H1 (cell line): ENCODE measurements around the gene WDFY1. TPM values are rescaled to one million over a fixed set of nuclear protein-coding genes. Genes with fewer than 3 reads are reported as not detected.

Experiments
- CTCF ChIA-PET: fragments of 300-600 bp; sonication (Branson Sonifier 250); formaldehyde crosslinking; loops from one replicate; lab custom pipeline; 2021; ENCODE audit not compliant: partially characterized antibody; lab: Charles Lee
- POLR2A ChIA-PET: fragments of 300-600 bp; sonication (Branson Sonifier 250); formaldehyde crosslinking; loops from one replicate; lab custom pipeline; 2021; ENCODE audit warnings: inconsistent platforms; ENCODE audit not compliant: partially characterized antibody; lab: Charles Lee
- DNase-seq, 2 experiments: peaks; one replicate each; pipeline versions ENCODE4 v3.0.0 to v3.0.0-alpha.2; 2010 to 2022; ENCODE audit warnings: low spot score in 2 of 2, low read depth in 1 of 2, mixed read lengths in 1 of 2
- FAIRE-seq: peaks from 2 replicates; lab custom pipeline; 2011; peaks lifted over from hg19 to GRCh38; lab: Jason Lieb, UNC
- H2AFZ ChIP-seq: 2 replicates; pipeline ENCODE4 v1.8.1; 2012; ENCODE audit warnings: low read length, inconsistent platforms
- H2AK5ac ChIP-seq: 2 replicates; pipeline ENCODE4 v1.6.1; 2013; ENCODE audit warnings: low read depth, low read length
- H2BK120ac ChIP-seq: replicated peaks from 2 replicates; pipeline ENCODE3; 2013; ENCODE audit warnings: low read depth, low read length, inconsistent platforms
- H2BK12ac ChIP-seq: 2 replicates; pipeline ENCODE4 v1.6.1; 2013; ENCODE audit warnings: low read depth, low read length
- H2BK15ac ChIP-seq: 2 replicates; pipeline ENCODE4 v1.6.1; 2013; ENCODE audit warnings: low read length
- H2BK20ac ChIP-seq: 2 replicates; pipeline ENCODE4 v1.6.1; 2013; ENCODE audit warnings: low read length
- H2BK5ac ChIP-seq: 2 replicates; pipeline ENCODE4 v1.6.1; 2013; ENCODE audit warnings: low read depth, low read length
- H3K14ac ChIP-seq: 2 replicates; pipeline ENCODE4 v1.6.1; 2013; ENCODE audit warnings: inconsistent platforms; ENCODE audit not compliant: insufficient read length
- H3K18ac ChIP-seq: 2 replicates; pipeline ENCODE4 v1.6.1; 2013; ENCODE audit warnings: low read length; ENCODE audit errors: extremely low read depth
- H3K23ac ChIP-seq: 2 replicates; pipeline ENCODE4 v1.6.1; 2013; ENCODE audit warnings: inconsistent platforms; ENCODE audit not compliant: insufficient read length
- H3K23me2 ChIP-seq: 2 replicates; pipeline ENCODE4 v1.6.1; 2013; ENCODE audit warnings: low read depth, low read length
- H3K27ac ChIP-seq: 2 replicates; pipeline ENCODE4 v1.6.1; 2011; ENCODE audit warnings: low read depth, low read length, inconsistent platforms
- H3K27me3 ChIP-seq, 4 experiments: replicated peaks in 1 of 4; 1 replicate in 1 of 4; 2 replicates in 3 of 4; pipeline versions ENCODE4 v1.6.1 to v1.8.1; 2011 to 2013; ENCODE audit warnings: low read length in 3 of 4, mild to moderate bottlenecking in 3 of 4, inconsistent platforms in 2 of 4, mixed read lengths in 2 of 4, moderate library complexity in 1 of 4; ENCODE audit not compliant: control insufficient read depth in 3 of 4, insufficient read depth in 3 of 4; ENCODE audit errors: extremely low read depth in 1 of 4
- H3K36me3 ChIP-seq, 4 experiments: 2 replicates each; pipeline versions ENCODE4 v1.6.1 to v1.8.1; 2011 to 2013; ENCODE audit warnings: mild to moderate bottlenecking in 4 of 4, low read length in 3 of 4, moderate library complexity in 2 of 4, control low read depth in 1 of 4, inconsistent platforms in 1 of 4; ENCODE audit not compliant: insufficient read depth in 4 of 4, control insufficient read depth in 2 of 4
- H3K4ac ChIP-seq: replicated peaks from 2 replicates; pipeline ENCODE3; 2013; ENCODE audit warnings: low read length, low read depth, mixed read lengths, inconsistent platforms; ENCODE audit not compliant: insufficient read length
- H3K4me1 ChIP-seq, 4 experiments: replicated peaks in 1 of 4; 1 replicate in 1 of 4; 2 replicates in 3 of 4; pipeline versions ENCODE4 v1.6.1 to v1.8.1; 2011 to 2013; ENCODE audit warnings: low read length in 3 of 4, inconsistent platforms in 2 of 4, mixed read lengths in 1 of 4; ENCODE audit not compliant: insufficient read depth in 4 of 4, control insufficient read depth in 3 of 4
- H3K4me2 ChIP-seq, 2 experiments: 2 replicates each; pipeline versions ENCODE4 v1.6.1 to v1.8.1; 2011 to 2013; ENCODE audit warnings: low read depth in 2 of 2, low read length in 2 of 2, control low read depth in 1 of 2, inconsistent platforms in 1 of 2, mild to moderate bottlenecking in 1 of 2; ENCODE audit not compliant: insufficient read depth in 1 of 2
- H3K4me3 ChIP-seq, 4 experiments: fragments of 200-600, 300-600 bp in 1 of 4; sonication (generic), shearing (Covaris generic), sonication (Bioruptor Twin) in 1 of 4; 2 replicates each; pipeline versions ENCODE4 v1.5.1 to v1.8.1; 2011 to 2016; ENCODE audit warnings: low read length in 4 of 4, low read depth in 3 of 4, control low read depth in 2 of 4, inconsistent platforms in 2 of 4, mild to moderate bottlenecking in 2 of 4, mixed read lengths in 1 of 4, moderate library complexity in 1 of 4; ENCODE audit not compliant: insufficient read depth in 2 of 4; ENCODE audit errors: extremely low read depth in 1 of 4
- H3K56ac ChIP-seq: replicated peaks from 2 replicates; pipeline ENCODE3; 2013; ENCODE audit warnings: low read depth, mild to moderate bottlenecking, mixed read lengths, low read length, inconsistent platforms; ENCODE audit not compliant: insufficient read length
- H3K79me1 ChIP-seq: 2 replicates; pipeline ENCODE4 v1.6.1; 2013; ENCODE audit warnings: low read depth, low read length, control low read depth
- H3K79me2 ChIP-seq, 2 experiments: 2 replicates each; pipeline versions ENCODE4 v1.6.1 to v1.8.1; 2012 to 2013; ENCODE audit warnings: low read length in 2 of 2, mild to moderate bottlenecking in 2 of 2, inconsistent platforms in 1 of 2; ENCODE audit not compliant: insufficient read depth in 2 of 2, control insufficient read depth in 1 of 2
- H3K9ac ChIP-seq, 4 experiments: replicated peaks in 1 of 4; 1 replicate in 1 of 4; 2 replicates in 3 of 4; pipeline versions ENCODE4 v1.6.1 to v1.8.1; 2011 to 2013; ENCODE audit warnings: low read depth in 3 of 4, low read length in 3 of 4, control low read depth in 2 of 4, mild to moderate bottlenecking in 2 of 4, moderate library complexity in 2 of 4, inconsistent platforms in 1 of 4; ENCODE audit errors: extremely low read depth in 1 of 4
- H3K9me3 ChIP-seq, 2 experiments: 2 replicates each; pipeline versions ENCODE4 v1.6.1 to v1.8.1; 2012 to 2013; ENCODE audit warnings: mild to moderate bottlenecking in 2 of 2, moderate library complexity in 2 of 2, control low read depth in 1 of 2, inconsistent platforms in 1 of 2, low read depth in 1 of 2, low read length in 1 of 2, mixed read lengths in 1 of 2; ENCODE audit not compliant: insufficient read depth in 2 of 2
- H4K20me1 ChIP-seq, 2 experiments: replicated peaks in 1 of 2; 2 replicates each; pipeline versions ENCODE3 to v1.8.1; 2011 to 2013; ENCODE audit warnings: inconsistent platforms in 2 of 2, low read length in 2 of 2, mild to moderate bottlenecking in 1 of 2; ENCODE audit not compliant: insufficient read depth in 2 of 2, control insufficient read depth in 1 of 2
- H4K5ac ChIP-seq: 2 replicates; pipeline ENCODE4 v1.6.1; 2013; ENCODE audit warnings: low read length, low read depth, mixed read lengths, inconsistent platforms; ENCODE audit not compliant: insufficient read length
- H4K8ac ChIP-seq: 2 replicates; pipeline ENCODE4 v1.8.0; 2013; ENCODE audit warnings: mild to moderate bottlenecking, moderate library complexity, low read length, inconsistent platforms; ENCODE audit not compliant: insufficient read depth; ENCODE audit errors: extremely low read depth
- H4K91ac ChIP-seq: replicated peaks from 2 replicates; pipeline ENCODE3; 2013; ENCODE audit warnings: low read length, mixed read lengths, inconsistent platforms; ENCODE audit not compliant: insufficient read length
- BACH1 ChIP-seq: IDR thresholded peaks from 2 replicates; pipeline ENCODE4 v1.6.1; 2012; ENCODE audit warnings: low read length, improper control_type of control experiment
- BRCA1 ChIP-seq: IDR thresholded peaks from 2 replicates; pipeline ENCODE4 v1.6.1; 2012; ENCODE audit warnings: low read depth, low read length, improper control_type of control experiment
- CHD1 ChIP-seq: IDR thresholded peaks from 2 replicates; pipeline ENCODE4 v1.6.1; 2012; ENCODE audit warnings: low read depth, low read length, improper control_type of control experiment
- CHD2 ChIP-seq: IDR thresholded peaks from 2 replicates; pipeline ENCODE4 v1.6.1; 2012; ENCODE audit warnings: low read length, improper control_type of control experiment
- EP300 ChIP-seq, 2 experiments: IDR thresholded peaks; 1 replicate in 1 of 2; 2 replicates in 1 of 2; pipeline ENCODE4 v1.6.1; 2011 to 2012; ENCODE audit warnings: low read depth in 2 of 2, low read length in 2 of 2, mild to moderate bottlenecking in 2 of 2, borderline replicate concordance in 1 of 2, inconsistent platforms in 1 of 2, moderate library complexity in 1 of 2
- MAFK ChIP-seq: IDR thresholded peaks from 2 replicates; pipeline ENCODE4 v1.6.1; 2012; ENCODE audit warnings: low read depth, mild to moderate bottlenecking, improper control_type of control experiment, low read length
- NANOG ChIP-seq: IDR thresholded peaks from 2 replicates; pipeline ENCODE4 v1.6.1; 2011; ENCODE audit warnings: low read length, low read depth, mild to moderate bottlenecking, inconsistent platforms; ENCODE audit not compliant: insufficient read depth, poor library complexity, severe bottlenecking
- PHF8 ChIP-seq: fragments of 200-600 bp; sonication (generic); conservative IDR thresholded peaks from 2 replicates; pipeline ENCODE4 v1.7.1; 2012; ENCODE audit warnings: low read depth, mild to moderate bottlenecking, inconsistent platforms, low read length, moderate library complexity
- POLR2AphosphoS5 ChIP-seq: IDR thresholded peaks from 2 replicates; pipeline ENCODE4 v1.6.1; 2011; ENCODE audit warnings: low read depth, low read length
- RBBP5 ChIP-seq: IDR thresholded peaks from 2 replicates; pipeline ENCODE4 v1.7.1; 2012; ENCODE audit warnings: low read depth, mild to moderate bottlenecking, inconsistent platforms, low read length, moderate library complexity, borderline replicate concordance
- SRF ChIP-seq: IDR thresholded peaks from 2 replicates; pipeline ENCODE4 v1.6.1; 2011; ENCODE audit warnings: mild to moderate bottlenecking, low read depth, low read length, moderate library complexity
- TBP ChIP-seq: IDR thresholded peaks from 2 replicates; pipeline ENCODE4 v1.6.1; 2011; ENCODE audit warnings: low read depth, low read length, improper control_type of control experiment
- ZNF274 ChIP-seq: IDR thresholded peaks from 2 replicates; pipeline ENCODE4 v1.7.0; 2012; ENCODE audit warnings: low read length, borderline replicate concordance; ENCODE audit errors: extremely low read depth
- WGBS, 2 experiments: shearing (Covaris generic) in 1 of 2; methylation state at CpG; one replicate each; pipeline versions ENCODE4 v1.1.6 to v1.1.7; 2013 to 2015; ENCODE audit warnings: low lambda C conversion rate in 2 of 2, mixed read lengths in 2 of 2, inconsistent platforms in 1 of 2, low coverage in 1 of 2, missing lambda C conversion rate in 1 of 2; ENCODE audit not compliant: insufficient replicate concordance in 2 of 2, insufficient coverage in 1 of 2, insufficient read length in 1 of 2; ENCODE audit errors: extremely low coverage in 1 of 2, missing lambda C conversion rate in 1 of 2; 5-methylcytosine and 5-hydroxymethylcytosine counted together
- polyA plus RNA-seq, 7 experiments: library from polyadenylated mRNA; depleted of rRNA in 3 of 7; stranded (reverse) in 5 of 7; unstranded in 2 of 7; fragments of >200 nt in 5 of 7; fragments of 200-250 nt in 2 of 7; gene quantifications; 1 replicate in 5 of 7; 2 replicates in 1 of 7; 4 replicates in 1 of 7; pipeline versions ENCODE4 v1.2.1 to v1.2.3, GENCODE V29; 2011 to 2013; ENCODE audit warnings: missing spikeins in 2 of 7, mixed read lengths in 2 of 7
- total RNA-seq: library from RNA; stranded (reverse); fragmentation: NEBNext Ultra II Directional; extraction: Animal tissue kit (Norgen Biotek cat#: 25700); gene quantifications from 2 replicates; pipeline ENCODE4 v1.2.1, GENCODE V29; 2021
- TF ChIP-seq, protein P1 (sequence below): IDR thresholded peaks from 2 replicates; pipeline ENCODE4 v1.6.1; 2011; ENCODE audit warnings: low read length, improper control_type of control experiment

The WDFY1 gene
- total and polyA plus RNA-seq, 2 of the 8 experiments (the other 6 are each of a cell fraction or from before 2014, with no cell fraction given), result 68.4 to 94.7 TPM

DNA sequence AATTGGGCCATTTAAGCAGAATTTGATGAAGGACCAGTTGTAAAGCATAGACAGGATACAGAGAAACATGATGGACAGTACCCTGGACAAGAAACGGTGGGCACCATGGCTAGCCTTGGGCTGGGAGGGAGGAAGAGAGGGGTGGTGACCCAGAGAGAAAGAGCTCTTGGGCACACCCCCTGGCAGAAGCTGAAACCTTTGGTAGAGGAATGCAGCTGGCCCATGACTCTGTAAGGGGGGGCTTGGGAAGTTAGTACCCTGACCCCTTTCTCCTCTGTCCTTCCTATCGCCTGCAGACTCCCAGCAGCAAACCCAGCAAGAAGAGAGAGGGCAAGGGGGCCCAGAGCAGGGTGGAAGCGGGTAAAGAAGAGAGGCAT lies 44.7 kb upstream of the WDFY1 start:
- H2AFZ ChIP-seq, result no peak overlapping the region
- no peak overlapping the region for H2BK15ac ChIP-seq
- no peak overlapping the region for H4K8ac ChIP-seq
- no peaks in the 10 kb centered on the region for H3K23me2 ChIP-seq
- POLR2A ChIA-PET, result interaction anchor here (0.7 to 1.5 kb wide), 3 partner anchors 17 to 297 kb away, joined by 3 read pairs; no protein-coding TSS in a partner anchor
- WGBS, 2 experiments, result 86% methylated on average over 3 of the region's 3 CpGs; no CpG with 5 or more reads in 1 of the 2 experiments
- H2BK120ac ChIP-seq, result no peak overlapping the region
- H3K4me2 ChIP-seq, result no peak overlapping the region
- no peak overlapping the region for H3K56ac ChIP-seq
- H3K4me3 ChIP-seq, result no peak overlapping the region
- no peaks in the 10 kb centered on the region for H3K79me1 ChIP-seq
- no peak overlapping the region for H3K14ac ChIP-seq
- no peaks in the 10 kb centered on the region for H3K27me3 ChIP-seq
- no peak overlapping the region for H3K27ac ChIP-seq
- TF ChIP-seq NANOG (no peak), CHD2 (no peak), CHD1 (no peak), POLR2AphosphoS5 (no peak), ZNF274 (no peak), RBBP5 (no peak), TBP (no peak), BACH1 (no peak), EP300 (IDR thresholded peaks at IDR 0.05; ENCODE audit: borderline replicate concordance in 1 of 2, low read depth in 2 of 2, low read length in 2 of 2) (no peak), PHF8 (no peak), BRCA1 (no peak), SRF (no peak), MAFK (no peak)
- TF ChIP-seq, protein P1, sequence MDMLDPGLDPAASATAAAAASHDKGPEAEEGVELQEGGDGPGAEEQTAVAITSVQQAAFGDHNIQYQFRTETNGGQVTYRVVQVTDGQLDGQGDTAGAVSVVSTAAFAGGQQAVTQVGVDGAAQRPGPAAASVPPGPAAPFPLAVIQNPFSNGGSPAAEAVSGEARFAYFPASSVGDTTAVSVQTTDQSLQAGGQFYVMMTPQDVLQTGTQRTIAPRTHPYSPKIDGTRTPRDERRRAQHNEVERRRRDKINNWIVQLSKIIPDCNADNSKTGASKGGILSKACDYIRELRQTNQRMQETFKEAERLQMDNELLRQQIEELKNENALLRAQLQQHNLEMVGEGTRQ, result no peak
- H4K91ac ChIP-seq, result no peak overlapping the region
- no peak overlapping the region for H3K18ac ChIP-seq
- no peaks in the 10 kb centered on the region for H3K9me3 ChIP-seq
- peaks cover 0 to 4% (median 0%) of the 10 kb centered on the region in 4 experiments; a peak in 1 of 7 replicates for H3K4me1 ChIP-seq
- H4K5ac ChIP-seq, result no peak overlapping the region
- H3K23ac ChIP-seq, result no peak overlapping the region
- no peaks in the 10 kb centered on the region for H3K79me2 ChIP-seq
- no peak overlapping the region for H3K9ac ChIP-seq
- CTCF ChIA-PET, result interaction anchor here (0.7 to 16.7 kb wide), 20 partner anchors 12 to 383 kb away, joined by 3 to 436 read pairs (median 4); partner anchors contain the start of gene SERPINE2
- FAIRE-seq (no peak), DNase-seq (no peak)
- no peak overlapping the region for H3K4ac ChIP-seq
- H4K20me1 ChIP-seq, result peaks cover 0 to 3% of the 10 kb centered on the region in 2 experiments
- H2AK5ac ChIP-seq, result no peak overlapping the region
- H2BK20ac ChIP-seq, result no peak overlapping the region
- no peak overlapping the region for H2BK5ac ChIP-seq
- peaks cover 0 to 1% (median under 1%) of the 10 kb centered on the region in 4 experiments; a peak in 3 of 8 replicates for H3K36me3 ChIP-seq
- no peak overlapping the region for H2BK12ac ChIP-seq
